Stimulated activated CD8-positive, alpha-beta memory T cell treated with anti-CD3 and anti-CD28 coated beads, Interleukin-7, amount 100 ng/mL, for 1 hour (primary cell): ENCODE data around the gene TBX10.
"Not testable (repeated sequence)": the region's sequence is repeated elsewhere in the genome, so short reads cannot be mapped to it uniquely, and the experiment has no call there.

Experiments used
- DNase-seq, 2 donors: peaks; one replicate each; pipeline ENCODE4 v3.0.0-alpha.2; 2020; ENCODE audit warnings: low read depth in 2 of 2

Gene TBX10

DNA sequence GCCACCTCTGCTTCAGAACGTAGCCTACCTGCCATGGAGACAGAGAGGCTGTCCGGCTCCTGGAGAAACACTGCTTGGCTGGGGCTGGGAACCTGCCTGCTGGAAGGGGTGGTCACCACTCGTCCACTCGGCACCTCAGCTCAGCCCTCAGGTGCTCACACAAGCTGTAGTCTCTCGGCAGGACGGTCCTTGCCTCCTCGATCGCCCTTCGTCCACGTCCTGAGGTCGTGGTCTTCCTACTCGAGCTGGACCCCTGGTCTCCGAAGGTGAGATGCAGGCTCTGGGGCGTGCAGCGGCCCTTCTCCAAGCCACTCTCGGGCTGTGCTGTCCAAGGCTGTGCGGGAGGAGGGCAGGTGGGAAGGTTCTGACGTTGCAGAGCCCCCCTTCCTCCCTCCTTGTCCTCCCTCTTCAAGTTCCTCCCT is at the start of gene TBX10:
Gene TBX10, minus strand, starts transcription at position 326 of the 422 bp plus-strand sequence. Its CDS starts 291 bp downstream, at position 35.
- DNase-seq, result no peak

DNA sequence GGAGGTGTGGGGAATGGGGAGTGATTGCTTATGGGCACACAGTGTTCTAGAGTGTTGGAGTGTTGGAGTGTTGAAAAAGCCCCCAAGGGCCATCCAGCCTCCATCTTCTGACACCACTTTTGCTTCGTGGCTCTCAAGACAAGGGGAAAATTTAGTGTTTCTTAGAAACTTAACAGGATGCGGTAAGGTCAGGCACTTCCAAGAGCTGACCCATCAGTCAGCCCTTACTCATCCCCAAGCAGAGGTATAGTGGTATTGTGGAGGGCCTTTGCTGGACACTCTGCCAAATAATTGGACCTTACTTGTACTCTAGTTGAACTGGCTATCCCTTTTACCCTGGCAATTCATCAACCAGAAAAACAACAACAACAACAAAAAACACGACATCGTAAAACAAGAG is 49.6 kb upstream of the TBX10 start:
- no peak for DNase-seq

DNA sequence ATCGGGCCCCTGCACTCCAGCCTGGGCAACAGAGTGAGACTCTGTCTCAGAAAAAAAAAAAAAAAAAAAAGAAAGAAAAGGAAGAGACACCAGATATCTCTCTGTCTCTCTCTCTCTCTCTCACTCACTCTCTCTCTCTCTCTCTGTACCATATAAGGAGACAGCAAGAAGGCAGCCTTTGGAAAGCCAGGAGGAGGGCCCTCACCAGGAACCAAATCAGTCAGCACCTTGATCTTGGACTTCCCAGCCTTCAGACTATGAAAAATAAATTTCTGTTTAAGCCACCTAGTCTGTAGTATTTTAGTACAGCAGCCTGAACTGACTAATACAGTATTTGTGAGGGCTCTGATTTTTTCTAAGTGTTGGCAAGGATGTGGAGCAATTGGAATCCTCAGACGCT is 48.4 kb upstream of the TBX10 start:
- no peak for DNase-seq

DNA sequence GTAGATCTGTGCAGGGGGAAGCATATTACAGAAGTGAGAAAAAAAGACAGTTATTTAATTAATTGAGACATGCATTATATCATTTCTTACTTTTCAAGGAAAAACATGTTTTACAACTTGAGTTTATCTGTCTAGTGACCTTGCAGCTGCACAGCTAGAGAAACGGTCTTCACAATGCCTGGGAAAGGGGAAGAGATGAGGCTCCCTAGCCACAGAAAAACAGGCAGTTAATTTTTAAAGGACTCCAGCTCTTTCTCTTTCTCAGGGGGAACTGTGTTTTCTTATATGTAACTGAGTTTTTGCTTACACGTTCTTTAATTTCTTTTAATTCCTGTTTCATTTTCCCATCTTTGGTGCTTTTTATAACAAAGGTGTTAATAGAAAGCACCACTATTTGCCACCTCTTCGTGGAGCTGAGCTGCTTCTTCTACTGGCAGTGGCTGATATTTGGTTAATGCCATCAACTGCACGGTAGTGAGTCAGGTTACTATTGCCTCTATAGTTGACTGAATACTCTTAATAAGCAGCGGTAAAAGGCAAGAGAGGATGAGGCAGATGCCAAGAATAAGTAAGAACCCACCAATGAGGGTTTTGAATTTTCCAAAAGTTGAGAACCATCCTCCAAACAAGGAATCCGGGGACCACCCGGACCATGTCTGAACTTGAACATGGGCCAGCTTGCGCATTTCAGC is 46.2 kb upstream of the TBX10 start:
- not testable (repeated sequence) for DNase-seq

DNA sequence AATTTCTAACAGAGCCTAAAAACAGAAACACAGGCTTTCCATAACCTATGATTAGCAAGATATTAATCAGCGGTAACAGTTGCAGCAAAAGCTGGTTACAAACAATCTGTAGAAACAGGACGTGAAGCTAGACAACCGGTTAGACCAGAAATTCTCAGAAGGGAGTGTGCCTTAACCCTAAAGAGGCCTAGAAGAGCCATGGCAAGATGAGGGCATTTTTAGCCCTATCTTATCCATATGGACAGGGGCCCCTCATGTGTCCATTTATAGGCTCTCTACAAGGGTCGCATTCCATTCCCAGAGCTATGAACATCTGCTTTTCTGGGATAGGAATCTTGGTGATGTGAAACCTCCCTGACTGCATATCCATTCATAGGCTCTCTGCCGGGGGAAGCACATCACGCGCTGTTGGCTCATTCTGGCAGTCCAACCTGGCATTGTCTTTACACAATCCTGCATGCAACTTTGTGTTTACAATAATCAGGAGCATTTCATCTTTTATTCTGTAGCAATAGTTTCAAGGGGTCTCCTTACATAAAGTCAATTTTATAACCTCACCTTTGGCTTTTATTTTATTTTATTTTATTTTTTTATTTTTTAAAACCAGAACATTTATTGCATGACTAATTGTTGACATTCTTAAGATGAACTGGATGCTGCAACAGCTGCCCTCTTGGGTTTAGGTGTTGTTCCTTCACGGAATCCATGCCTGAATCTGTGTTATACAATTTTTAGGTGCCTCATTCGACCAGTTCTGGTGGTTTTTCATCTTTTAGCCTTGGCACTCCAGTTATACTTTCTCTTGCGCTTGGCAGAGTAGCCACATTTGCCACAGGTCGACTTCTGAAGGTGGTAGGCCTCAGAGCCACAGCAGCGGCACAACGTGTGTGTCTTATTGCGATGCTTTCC is 42.8 kb upstream of the TBX10 start:
- not testable (repeated sequence) for DNase-seq

DNA sequence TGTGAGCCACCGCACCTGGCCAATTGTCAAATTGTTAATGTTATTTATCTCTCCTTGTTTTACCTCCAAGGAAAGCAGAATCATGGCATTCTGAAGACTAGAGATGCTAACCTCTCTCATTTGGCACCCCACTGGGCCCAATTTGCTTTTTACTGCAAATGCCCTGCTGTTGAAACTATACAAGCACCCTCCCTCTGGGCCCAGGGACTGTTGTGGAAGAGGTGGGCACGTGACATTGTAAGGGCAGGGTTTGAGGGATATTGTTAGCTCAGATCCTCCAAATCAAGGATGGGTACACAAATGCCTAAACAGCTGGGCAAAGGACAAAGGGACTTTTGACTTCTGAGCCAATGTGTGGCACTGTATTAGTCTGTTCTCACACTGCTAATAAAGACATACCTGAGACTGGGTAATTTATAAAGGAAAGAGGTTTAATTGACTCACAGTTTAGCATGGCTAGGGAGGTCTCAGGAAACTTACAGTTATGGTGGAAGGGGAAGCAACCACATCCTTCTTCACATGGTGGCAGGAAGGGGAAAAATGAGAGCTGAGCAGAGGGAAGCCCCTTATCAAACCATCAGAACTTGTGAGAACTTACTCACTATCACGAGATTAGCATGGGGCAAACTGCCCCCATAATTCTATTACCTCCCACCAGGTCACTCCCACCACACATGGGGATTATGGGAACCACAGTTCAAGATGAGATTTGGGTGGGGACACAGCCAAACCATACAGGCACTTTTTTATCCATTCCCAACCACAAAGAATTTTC is 41.3 kb upstream of the TBX10 start:
- no peak for DNase-seq

DNA sequence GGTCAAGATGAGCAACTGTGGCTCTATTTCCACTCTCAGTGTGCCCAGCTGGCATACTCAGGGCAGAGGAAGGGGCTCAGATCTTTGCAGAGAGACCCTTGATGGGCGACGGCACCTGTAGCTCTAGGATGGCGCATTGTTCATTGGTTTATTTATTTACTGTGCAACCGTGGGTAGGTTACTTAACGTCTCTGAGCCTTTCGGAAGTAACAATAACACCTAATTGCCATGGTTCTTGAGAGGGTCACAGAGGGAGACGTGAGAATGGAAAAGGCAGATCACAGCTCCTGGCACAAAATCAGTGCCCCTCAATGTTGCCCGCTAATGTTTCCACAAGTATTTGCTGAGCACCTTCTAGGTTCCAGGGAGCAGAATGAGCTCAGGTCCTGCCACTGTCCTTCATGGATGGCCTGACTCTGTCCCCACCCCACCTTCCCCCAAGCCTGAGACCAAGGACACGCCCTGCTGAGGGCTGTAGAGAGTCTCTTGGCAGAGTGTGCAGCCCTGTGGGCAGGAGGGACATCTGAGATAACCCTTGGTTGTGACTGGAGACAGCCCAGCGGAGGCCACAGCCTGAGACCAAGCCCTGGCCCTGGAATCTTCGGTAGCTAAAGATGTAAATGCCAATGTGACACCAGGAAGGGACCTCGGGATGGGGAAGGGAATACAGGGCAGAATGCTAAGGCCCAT is 35.6 kb upstream of the TBX10 start:
- no peak for DNase-seq

DNA sequence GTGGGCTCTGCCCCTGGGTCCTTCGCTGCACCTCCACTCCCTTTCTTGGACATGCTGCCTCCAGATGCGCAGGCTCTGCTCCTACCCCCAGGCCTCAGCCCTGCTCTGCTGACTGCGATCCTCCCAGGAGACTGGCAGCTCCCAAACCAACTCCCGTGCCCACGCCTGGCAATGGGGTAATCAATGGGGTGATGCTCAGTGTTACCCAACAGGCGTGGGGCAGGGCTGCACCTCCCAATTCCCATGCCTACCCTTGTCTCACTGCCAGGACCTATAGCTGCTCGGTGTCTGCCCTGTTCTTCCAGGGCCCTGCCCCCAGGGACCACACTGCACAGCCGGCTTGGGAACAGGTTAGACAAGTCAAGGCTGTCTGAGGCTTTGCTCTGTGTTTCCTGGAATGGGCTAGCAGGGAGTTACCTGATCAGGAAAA is 34.9 kb upstream of the TBX10 start, which contains the start of gene ALDH3B2:
Gene ALDH3B2, minus strand, starts transcription at position 182 of the 430 bp plus-strand sequence. CDS start 7,688 bp downstream, outside the sequence.
- DNase-seq, result no peak

DNA sequence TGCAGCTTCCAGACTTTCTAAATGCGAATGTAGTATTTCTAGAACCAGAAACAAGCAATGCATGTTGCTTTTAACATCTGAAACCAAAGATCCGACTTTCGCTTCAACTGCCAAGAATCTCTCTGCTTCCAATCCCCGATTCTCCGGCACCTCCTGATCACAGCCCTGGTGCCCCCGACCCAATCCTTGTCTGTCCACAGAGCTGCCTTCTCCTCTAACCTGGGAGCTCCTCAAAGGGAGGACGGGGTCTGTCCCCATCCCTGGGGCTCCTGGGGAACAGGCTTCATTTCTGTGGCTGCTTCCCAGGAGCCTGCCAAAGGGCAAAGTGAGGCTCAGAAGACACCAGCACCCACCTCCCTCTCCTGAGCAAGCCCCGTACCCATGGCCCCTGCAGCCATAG is 34.3 kb upstream of the TBX10 start:
- no peak for DNase-seq

DNA sequence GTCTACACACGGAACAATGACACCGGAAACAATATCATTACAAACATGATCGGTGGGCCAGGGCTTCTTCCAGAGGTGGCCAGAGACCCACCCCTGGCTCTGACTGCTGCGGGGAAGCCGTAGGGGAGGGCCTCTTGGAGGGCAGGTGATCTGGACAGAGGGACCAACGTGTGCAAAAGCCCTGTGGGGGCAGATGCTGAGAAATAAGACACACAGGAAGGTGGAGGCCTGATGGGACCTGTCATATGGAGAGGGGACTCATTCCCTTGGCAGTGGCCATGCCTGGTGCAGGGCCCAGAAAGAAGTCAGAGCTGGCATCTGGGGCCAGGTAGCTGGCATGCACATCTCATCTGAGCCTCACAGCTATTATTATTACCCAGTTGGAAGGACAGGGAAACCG is 33.8 kb upstream of the TBX10 start:
- no peak for DNase-seq

DNA sequence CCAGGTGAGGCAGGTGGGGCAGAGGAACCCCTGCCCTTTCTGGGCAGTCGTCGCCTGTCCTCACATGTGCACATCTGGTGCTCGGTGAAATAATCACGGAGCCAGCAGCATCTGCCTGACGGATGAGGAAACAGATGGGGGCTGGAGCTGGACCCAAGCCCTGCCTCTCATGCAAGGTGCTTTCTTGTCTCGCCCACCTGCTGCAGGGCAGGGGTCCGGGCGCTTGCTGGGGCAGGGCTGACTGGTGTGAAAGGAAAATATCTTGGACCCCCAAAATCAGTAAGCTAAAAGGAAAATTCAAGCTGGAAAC is 31.6 kb upstream of the TBX10 start:
- DNase-seq, result no peak

DNA sequence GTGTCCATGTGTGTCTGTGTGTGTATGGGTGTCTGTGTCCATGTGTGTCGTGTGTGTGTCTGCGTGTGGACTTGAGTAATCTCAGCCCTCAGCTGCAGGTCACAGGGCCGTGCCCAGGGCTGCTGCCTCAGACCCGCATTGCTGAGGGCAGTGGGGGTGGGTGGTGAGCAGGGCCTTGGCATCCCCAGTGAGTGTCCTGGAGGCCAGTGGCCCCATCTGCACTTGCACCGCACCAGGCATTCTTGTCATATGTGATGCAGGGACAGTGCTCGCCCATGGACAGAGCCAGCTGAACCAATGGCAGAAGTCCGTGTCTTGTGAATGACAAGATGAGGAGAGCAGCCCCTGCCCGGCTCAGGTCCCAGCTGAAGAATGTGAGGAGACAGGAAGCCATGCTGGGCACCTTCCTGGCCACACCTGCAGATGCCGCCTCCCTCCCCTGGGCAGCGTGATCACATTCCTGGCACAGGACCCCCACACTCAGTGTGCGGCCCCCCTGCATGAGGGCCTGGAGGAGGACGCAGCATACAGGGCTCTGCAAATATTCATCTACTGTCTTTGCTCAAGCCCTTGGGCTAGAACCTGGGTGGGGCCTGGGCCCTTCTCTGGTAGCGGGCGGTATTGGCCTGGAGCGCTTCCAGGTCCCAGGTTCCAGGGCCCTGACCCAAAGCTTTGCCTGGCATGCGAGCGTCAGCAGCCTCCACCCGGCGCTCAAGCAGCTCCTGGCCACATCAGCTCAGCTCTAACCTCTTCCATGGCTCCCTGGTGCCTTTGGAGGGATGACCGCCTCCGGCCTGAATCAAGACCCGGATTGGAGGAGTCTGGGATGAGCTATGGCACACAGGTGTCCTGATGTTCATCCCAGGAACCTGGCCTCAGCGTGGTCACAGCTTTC is 31.0 kb upstream of the TBX10 start:
- no peak for DNase-seq

DNA sequence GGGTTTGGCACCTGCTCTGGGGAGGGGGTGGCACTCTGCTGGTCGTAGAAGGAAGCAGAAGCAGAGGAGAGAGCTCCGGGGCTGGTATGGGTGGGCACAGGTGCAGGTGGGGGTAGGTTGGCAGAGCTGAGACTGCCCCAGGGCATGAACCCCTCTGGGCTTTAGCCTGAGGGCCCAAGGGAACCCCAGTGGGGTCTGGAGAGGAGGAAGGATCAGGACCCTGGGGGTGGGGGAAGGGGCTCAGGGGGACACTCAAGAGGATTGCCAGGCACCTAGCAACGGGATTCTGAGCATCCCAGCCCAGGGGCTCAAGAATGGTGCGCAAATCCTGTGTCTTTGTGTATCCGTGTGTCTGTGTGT is 28.6 kb upstream of the TBX10 start:
- no peak for DNase-seq

DNA sequence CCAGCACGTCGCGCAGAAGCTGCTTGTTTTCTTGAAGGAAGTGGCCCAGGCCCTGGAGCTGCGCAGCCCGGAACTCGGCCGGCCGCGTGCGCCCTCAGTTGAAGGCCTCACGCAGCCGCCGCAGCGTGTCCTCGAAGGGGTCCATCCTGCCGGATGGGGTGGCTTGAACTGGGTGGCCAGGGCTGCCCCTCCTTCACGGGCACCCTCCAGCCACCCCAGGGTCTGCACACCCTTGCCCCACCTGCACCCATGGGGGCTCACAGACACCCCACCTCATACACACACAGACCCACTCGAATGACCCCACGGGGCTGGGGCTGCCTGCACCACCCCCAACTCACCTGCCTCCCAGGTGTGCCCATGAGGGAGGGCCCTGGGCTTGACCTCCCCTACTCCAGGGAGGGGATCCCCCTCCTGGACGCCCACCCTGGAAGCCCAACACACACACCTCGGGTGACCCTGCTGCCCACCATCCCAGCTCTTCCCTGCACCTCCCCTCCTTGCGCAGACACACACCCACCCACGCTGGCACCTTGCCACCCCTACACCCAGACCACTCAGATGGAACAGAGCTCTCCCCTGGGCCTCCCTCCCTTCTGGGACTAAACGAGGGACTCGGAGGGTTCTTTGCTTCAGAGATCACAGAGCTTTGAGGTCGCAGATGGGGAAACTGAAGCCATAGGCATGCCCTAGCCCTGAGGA is 28.1 kb upstream of the TBX10 start:
- DNase-seq, result no peak

DNA sequence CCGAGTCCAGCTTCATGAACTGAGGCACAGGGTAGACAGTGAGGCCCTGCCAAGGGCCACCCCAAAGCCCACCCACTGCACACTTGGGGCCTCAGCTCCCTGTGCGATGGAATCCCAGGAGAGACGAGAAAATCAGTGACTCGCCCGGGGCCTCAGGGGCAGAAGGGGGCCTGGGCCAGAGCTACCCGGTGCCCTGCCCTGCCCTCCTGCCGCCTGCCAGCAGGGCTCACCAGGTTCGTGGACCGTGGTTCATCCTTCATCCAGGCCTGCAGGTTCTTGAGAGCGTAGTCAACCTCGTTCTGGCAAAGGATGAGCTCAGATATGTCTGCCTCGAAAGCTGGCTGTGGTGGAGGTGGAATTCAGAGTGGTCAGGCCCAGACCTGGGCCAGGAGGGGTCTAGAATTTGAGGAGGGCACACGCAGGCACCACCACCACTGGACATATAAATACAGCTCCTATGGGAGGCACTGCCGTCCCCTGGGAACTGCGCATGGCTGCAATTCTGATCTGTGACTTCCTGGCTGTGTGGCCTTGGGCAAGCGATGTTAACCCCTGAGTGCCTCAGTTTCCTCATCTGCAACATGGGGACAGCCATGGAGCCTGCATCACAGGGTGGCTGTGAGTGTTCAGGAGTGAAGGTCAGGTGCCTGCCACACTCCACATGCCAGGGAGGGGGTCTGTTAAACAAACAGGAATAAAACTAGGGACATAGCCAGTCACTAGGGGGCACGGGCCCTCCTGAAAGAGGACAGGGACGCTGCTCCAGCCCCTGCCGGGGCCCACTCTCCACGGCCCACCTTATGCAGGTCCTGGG is 27.3 kb upstream of the TBX10 start:
- DNase-seq, result no peak

DNA sequence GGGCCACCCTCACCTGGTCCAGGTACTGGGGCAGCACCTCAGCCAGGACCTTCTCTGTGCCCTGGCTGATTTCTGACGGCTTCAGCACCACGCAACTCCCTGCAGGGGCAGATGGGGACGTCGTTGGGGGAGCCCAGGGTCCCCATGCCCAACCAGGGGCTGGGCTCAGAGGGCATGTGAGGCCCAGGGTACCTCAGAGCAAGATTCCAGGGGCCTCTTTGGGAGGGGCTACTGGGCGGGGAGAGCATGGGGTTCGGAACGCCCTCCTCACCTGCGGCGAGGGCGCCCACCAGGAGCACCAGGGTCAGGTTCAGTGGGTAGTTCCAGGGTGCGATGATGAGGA is 26.7 kb upstream of the TBX10 start:
- DNase-seq, result no peak

DNA sequence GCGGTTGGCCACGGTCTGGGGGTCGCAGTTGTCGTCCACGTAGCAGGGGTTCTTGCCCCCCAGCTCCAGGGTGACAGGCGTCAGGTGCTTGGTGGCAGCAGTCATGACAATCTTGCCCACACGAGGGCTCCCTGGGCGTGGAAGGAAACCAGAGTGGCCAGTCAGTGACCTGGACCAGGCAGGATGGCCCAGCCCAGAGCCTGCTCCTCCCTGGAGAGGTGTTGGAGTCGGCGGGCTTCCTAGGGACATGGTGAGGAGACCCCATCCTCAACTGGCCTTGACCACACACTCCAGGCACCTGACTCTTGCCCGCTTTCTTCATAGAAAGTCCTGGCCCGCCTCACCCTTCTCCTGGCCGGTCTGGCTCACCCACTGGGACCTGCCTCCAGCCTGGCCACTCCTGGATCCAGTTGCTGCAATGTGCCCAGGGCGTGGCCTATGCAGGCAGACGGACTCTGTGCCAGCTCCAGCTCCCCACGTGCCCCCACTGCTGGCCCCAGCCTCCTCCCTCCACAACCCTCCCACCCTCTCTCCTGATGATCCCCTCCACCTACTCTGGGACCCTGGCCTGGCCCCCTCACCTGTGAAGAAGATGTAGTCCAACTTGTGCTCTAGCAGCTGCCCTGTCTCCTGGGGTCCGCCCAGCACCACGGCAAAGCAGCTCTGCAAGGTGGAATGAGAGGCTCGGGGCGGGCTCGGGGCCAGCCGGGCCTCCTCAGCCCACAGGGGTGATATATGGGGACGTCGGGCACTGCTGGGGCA is 26.2 kb upstream of the TBX10 start:
- no peak for DNase-seq

DNA sequence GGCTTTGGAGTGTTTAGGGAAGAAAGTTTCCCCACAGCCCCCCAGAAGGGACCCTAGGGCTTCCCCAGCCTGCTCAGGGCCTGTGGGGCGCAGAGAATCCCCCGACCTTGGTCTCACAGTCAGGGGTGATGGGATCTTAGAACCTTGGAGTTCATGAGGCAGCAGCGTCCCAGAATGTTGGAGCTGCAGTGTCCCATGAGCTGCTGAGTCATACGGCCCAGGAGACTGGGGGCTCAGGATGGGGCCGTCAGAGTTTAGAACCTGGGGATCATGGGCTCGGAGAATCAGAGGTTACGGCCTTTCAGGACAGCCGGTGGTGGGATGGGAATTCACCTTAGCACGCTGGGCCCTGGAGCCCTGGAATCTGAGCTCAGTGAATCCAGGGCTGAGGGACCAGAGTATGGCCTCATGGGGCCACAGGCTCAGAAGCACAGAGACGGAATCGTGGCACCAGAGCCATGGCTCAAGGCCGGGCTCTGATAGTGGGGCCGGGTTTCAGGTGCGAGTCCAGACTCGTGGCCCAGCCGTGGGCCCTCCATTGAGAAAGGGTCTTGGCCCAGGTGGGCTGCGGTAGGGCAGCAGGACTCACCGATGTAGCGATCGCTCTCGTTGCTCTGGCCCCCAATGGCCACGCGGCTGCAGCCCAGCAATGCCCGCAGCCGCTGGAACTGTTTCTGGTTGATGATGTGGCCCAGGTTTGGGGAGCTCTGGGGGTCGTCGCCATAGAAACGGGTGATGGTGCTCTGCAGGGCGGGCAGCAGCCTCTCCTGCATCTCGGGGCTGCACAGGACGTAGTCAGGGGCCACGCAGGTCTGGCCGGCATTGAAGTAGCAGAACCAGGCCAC is 25.4 kb upstream of the TBX10 start:
- no peak for DNase-seq
